Activated CD8-positive, alpha-beta T cell treated with anti-CD3 and anti-CD28 coated beads for 36 hours (primary cell): ENCODE results near the gene MTSS2. TPM values are rescaled to one million over a fixed set of nuclear protein-coding genes. Genes with fewer than 3 reads are reported as not detected.

Source experiments
- ATAC-seq: fragments of 200-7000 bp; cut with Tn5 transposase; one replicate; pipeline ENCODE4 v1.10.0; 2021; ENCODE audit warnings: mild to moderate bottlenecking, moderate library complexity
- CTCF ChIA-PET: fragments of 350-600 bp; sonication (Branson Sonifier 250); formaldehyde crosslinking; loops from one replicate; lab custom pipeline; 2021; ENCODE audit warnings: antibody characterized with exemption; lab: Charles Lee
- POLR2A ChIA-PET: fragments of 350-600 bp; sonication (Branson Sonifier 250); formaldehyde crosslinking; loops from one replicate; lab custom pipeline; 2021; ENCODE audit warnings: antibody characterized with exemption; lab: Charles Lee
- DNase-seq: peaks from one replicate; pipeline ENCODE4 v3.0.0-alpha.2; 2020
- H3K27ac Mint-ChIP-seq: one replicate; pipeline ENCODE4 v1.8.0; 2021; ENCODE audit warnings: mild to moderate bottlenecking, mixed read lengths
- H3K27me3 Mint-ChIP-seq: one replicate; pipeline ENCODE4 v1.8.0; 2021; ENCODE audit warnings: mixed read lengths
- H3K36me3 Mint-ChIP-seq: one replicate; pipeline ENCODE4 v1.8.0; 2021; ENCODE audit warnings: low read depth, mixed read lengths
- H3K4me1 Mint-ChIP-seq: one replicate; pipeline ENCODE4 v1.8.0; 2021; ENCODE audit warnings: low read depth, mixed read lengths
- H3K4me3 Mint-ChIP-seq: one replicate; pipeline ENCODE4 v1.8.0; 2021; ENCODE audit warnings: mild to moderate bottlenecking, moderate library complexity, mixed read lengths
- H3K9me3 Mint-ChIP-seq: one replicate; pipeline ENCODE4 v1.8.0; 2021; ENCODE audit warnings: mixed read lengths
- CTCF ChIP-seq: fragments of 200-600 bp; IDR thresholded peaks from one replicate; pipeline ENCODE4 v1.8.0; 2022; ENCODE audit warnings: antibody characterized with exemption, mild to moderate bottlenecking
- intact Hi-C: fragments of 100-400 bp; cut with micrococcal nuclease; formaldehyde crosslinking; loops from one replicate; pipeline ENCODE4 v1.10.0; 2022
- total RNA-seq, 2 experiments: library from RNA; stranded (reverse); gene quantifications; one replicate each; pipeline ENCODE4 v1.2.3, GENCODE V29; 2021

MTSS2 gene
- total RNA-seq, 2 experiments from 2014 or later: 4.4 to 4.6 TPM

GRCh38 chr16:70663524-70664324 is 22.1 kb downstream of the MTSS2 start:
- H3K4me1 Mint-ChIP-seq: no peaks in the 10 kb centered on the region
- POLR2A ChIA-PET: no interaction called here
- no peak for TF ChIP-seq CTCF
- CTCF ChIA-PET: no interaction called here
- no peak for DNase-seq
- no peak for ATAC-seq
- no peak overlapping the region for H3K27ac Mint-ChIP-seq
- H3K4me3 Mint-ChIP-seq: no peak overlapping the region
- H3K27me3 Mint-ChIP-seq: no peaks in the 10 kb centered on the region
- H3K9me3 Mint-ChIP-seq: no peaks in the 10 kb centered on the region
- intact Hi-C loops: no loop called here
- peaks cover 7% of the 10 kb centered on the region for H3K36me3 Mint-ChIP-seq

GRCh38 chr16:70662991-70663523 is 22.8 kb downstream of the MTSS2 start:
- peaks cover 3% of the 10 kb centered on the region for H3K36me3 Mint-ChIP-seq
- H3K9me3 Mint-ChIP-seq: no peaks in the 10 kb centered on the region
- no peak for ATAC-seq
- intact Hi-C loops: no loop called here
- no peak overlapping the region for H3K27ac Mint-ChIP-seq
- POLR2A ChIA-PET: no interaction called here
- no peak overlapping the region for H3K4me3 Mint-ChIP-seq
- H3K4me1 Mint-ChIP-seq: no peaks in the 10 kb centered on the region
- no peaks in the 10 kb centered on the region for H3K27me3 Mint-ChIP-seq
- DNase-seq: no peak
- CTCF ChIA-PET: interaction anchor here (0.8 to 1.2 kb wide), 2 partner anchors 9 to 108 kb away, joined by 4 to 9 read pairs; no protein-coding TSS in a partner anchor
- TF ChIP-seq CTCF: no peak

- H3K27me3 Mint-ChIP-seq: no peaks in the 10 kb centered on the region
- H3K27ac Mint-ChIP-seq: no peak overlapping the region
- POLR2A ChIA-PET: interaction anchor here (0.6 kb wide), 1 partner anchor 16 kb away, joined by 3 read pairs; no protein-coding TSS in a partner anchor
- DNase-seq (no peak), ATAC-seq (no peak)
- peaks cover 3% of the 10 kb centered on the region for H3K36me3 Mint-ChIP-seq
- intact Hi-C loops: no loop called here
- H3K4me1 Mint-ChIP-seq: no peaks in the 10 kb centered on the region
- H3K9me3 Mint-ChIP-seq: no peaks in the 10 kb centered on the region
- CTCF ChIA-PET: interaction anchor here (0.8 to 1.2 kb wide), 2 partner anchors 8 to 109 kb away, joined by 4 to 9 read pairs; no protein-coding TSS in a partner anchor
- no peak for TF ChIP-seq CTCF
- no peak overlapping the region for H3K4me3 Mint-ChIP-seq
Observed at GRCh38 chr16:70661918-70662641, 23.8 kb downstream of the MTSS2 start.

GRCh38 chr16:70661534-70661917 is 24.3 kb downstream of the MTSS2 start:
- DNase-seq: no peak
- Mint-ChIP-seq H3K27me3 (no peaks in the 10 kb centered on the region), H3K4me1 (no peaks in the 10 kb centered on the region), H3K27ac (no peak overlapping the region), H3K36me3 (peaks cover 3% of the 10 kb centered on the region), H3K4me3 (no peak overlapping the region), H3K9me3 (no peaks in the 10 kb centered on the region)
- intact Hi-C loops: no loop called here
- CTCF ChIA-PET: no interaction called here
- no peak for ATAC-seq
- TF ChIP-seq CTCF: no peak
- POLR2A ChIA-PET: no interaction called here
